Measurements from ENCODE around the gene PCDHB5.
"Not testable (repeated sequence)": the region's sequence is repeated elsewhere in the genome, so short reads cannot be mapped to it uniquely, and the experiment has no call there.

Gene PCDHB5

GRCh38 chr5:141155540-141156374 lies 20.8 kb downstream of the PCDHB5 start:
- Histone ChIP-seq H3K36me3 (ENCODE audit: control insufficient read depth, low read depth, low read length) (no peaks in the 10 kb centered on the region), H3K9me3 (ENCODE audit: control insufficient read depth, low read depth, low read length) (no peaks in the 10 kb centered on the region), H3K27me3 (ENCODE audit: control insufficient read depth, insufficient read depth, low read length) (no peaks in the 10 kb centered on the region), H3K27ac (ENCODE audit: low read length) (no peak overlapping the region), H3K9ac (ENCODE audit: low read length) (no peak overlapping the region), H3K4me1 (ENCODE audit: control insufficient read depth, low read depth, low read length) (no peaks in the 10 kb centered on the region), H3K4me3 (ENCODE audit: low read length) (no peak overlapping the region)

GRCh38 chr5:141157356-141157755 lies 22.4 kb downstream of the PCDHB5 start:
- not testable (repeated sequence) for H3K9me3 ChIP-seq (ENCODE audit: control insufficient read depth, low read depth, low read length); H3K4me1 ChIP-seq (ENCODE audit: control insufficient read depth, low read depth, low read length); H3K9ac ChIP-seq (ENCODE audit: low read length); H3K27me3 ChIP-seq (ENCODE audit: control insufficient read depth, insufficient read depth, low read length); H3K27ac ChIP-seq (ENCODE audit: low read length); H3K36me3 ChIP-seq (ENCODE audit: control insufficient read depth, low read depth, low read length); H3K4me3 ChIP-seq (ENCODE audit: low read length)

- H3K27ac ChIP-seq (ENCODE audit: low read length); H3K9ac ChIP-seq (ENCODE audit: low read length); H3K27me3 ChIP-seq (ENCODE audit: control insufficient read depth, insufficient read depth, low read length); H3K4me3 ChIP-seq (ENCODE audit: low read length); H3K4me1 ChIP-seq (ENCODE audit: control insufficient read depth, low read depth, low read length); H3K36me3 ChIP-seq (ENCODE audit: control insufficient read depth, low read depth, low read length); H3K9me3 ChIP-seq (ENCODE audit: control insufficient read depth, low read depth, low read length): not testable (repeated sequence)
Measured at GRCh38 chr5:141157901-141158300, 22.9 kb downstream of the PCDHB5 start.

- H3K4me3 ChIP-seq (ENCODE audit: low read length) = no peak within 1 kb of the TSS
- H3K27me3 ChIP-seq (ENCODE audit: control insufficient read depth, insufficient read depth, low read length) = no peaks in the 10 kb centered on the region
Measured at GRCh38 chr5:141172381-141173204, 37.6 kb downstream of the PCDHB5 start, which contains the start of gene PCDHB7. TSS of gene PCDHB7 (plus strand) at chr5:141172644. CDS start at chr5:141172836, 192 bp downstream.

DNA sequence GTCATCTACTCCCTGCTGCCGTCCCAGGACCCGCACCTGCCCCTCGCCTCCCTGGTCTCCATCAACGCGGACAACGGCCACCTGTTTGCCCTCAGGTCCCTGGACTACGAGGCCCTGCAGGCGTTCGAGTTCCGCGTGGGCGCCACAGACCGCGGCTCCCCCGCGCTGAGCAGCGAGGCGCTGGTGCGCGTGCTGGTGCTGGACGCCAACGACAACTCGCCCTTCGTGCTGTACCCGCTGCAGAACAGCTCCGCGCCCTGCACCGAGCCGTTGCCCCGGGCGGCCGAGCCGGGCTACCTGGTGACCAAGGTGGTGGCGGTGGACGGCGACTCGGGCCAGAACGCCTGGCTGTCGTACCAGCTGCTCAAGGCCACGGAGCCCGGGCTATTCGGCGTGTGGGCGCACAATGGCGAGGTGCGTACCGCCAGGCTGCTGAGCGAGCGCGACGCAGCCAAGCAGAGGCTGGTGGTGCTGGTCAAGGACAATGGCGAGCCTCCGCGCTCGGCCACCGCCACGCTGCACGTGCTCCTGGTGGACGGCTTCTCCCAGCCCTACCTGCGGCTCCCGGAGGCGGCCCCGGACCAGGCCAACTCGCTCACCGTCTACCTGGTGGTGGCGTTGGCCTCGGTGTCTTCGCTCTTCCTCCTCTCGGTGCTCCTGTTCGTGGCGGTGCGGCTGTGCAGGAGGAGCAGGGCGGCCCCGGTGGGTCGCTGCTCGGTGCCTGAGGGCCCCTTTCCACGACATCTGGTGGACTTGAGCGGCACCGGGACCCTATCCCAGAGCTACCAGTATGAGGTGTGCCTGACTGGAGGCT lies 39.5 kb downstream of the PCDHB5 start:
- H3K27ac ChIP-seq (ENCODE audit: low read length); H3K9ac ChIP-seq (ENCODE audit: low read length); H3K4me1 ChIP-seq (ENCODE audit: control insufficient read depth, low read depth, low read length); H3K27me3 ChIP-seq (ENCODE audit: control insufficient read depth, insufficient read depth, low read length); H3K36me3 ChIP-seq (ENCODE audit: control insufficient read depth, low read depth, low read length); H3K4me3 ChIP-seq (ENCODE audit: low read length): not testable (repeated sequence)
- H3K9me3 ChIP-seq (ENCODE audit: control insufficient read depth, low read depth, low read length) = peaks cover 15% of the 10 kb centered on the region

More at GRCh38 chr5:141172381-141173204, 37.6 kb downstream of the PCDHB5 start, which contains the start of gene PCDHB7:
- Histone ChIP-seq H3K9me3 (ENCODE audit: control insufficient read depth, low read depth, low read length) (peaks cover 12% of the 10 kb centered on the region), H3K36me3 (ENCODE audit: control insufficient read depth, low read depth, low read length) (no peaks in the 10 kb centered on the region), H3K4me1 (ENCODE audit: control insufficient read depth, low read depth, low read length) (no peaks in the 10 kb centered on the region), H3K9ac (ENCODE audit: low read length) (no peak within 1 kb of the TSS), H3K27ac (ENCODE audit: low read length) (no peak within 1 kb of the TSS)

DNA sequence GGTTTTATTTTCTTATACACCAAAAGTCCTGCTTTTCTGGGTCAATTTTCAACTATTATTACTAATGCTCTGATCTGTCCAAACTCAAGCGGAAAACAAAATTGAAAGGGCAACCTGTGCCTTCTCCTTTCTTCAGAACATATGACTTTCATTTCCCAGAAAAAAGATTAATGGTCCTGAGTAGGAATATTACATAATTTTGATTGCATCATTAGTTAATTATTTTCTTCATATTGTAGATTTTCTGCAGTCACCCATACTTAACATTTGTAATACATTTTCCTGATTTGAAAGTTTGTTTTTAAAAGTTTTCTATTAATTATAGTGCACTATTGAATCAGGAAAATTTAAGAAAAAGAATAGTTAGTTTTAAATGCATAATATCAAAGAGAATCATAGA lies 40.9 kb downstream of the PCDHB5 start:
- Histone ChIP-seq H3K4me1 (ENCODE audit: control insufficient read depth, low read depth, low read length) (no peaks in the 10 kb centered on the region), H3K4me3 (ENCODE audit: low read length) (no peak overlapping the region), H3K27me3 (ENCODE audit: control insufficient read depth, insufficient read depth, low read length) (no peaks in the 10 kb centered on the region), H3K9me3 (ENCODE audit: control insufficient read depth, low read depth, low read length) (peaks cover 15% of the 10 kb centered on the region), H3K9ac (ENCODE audit: low read length) (no peak overlapping the region), H3K27ac (ENCODE audit: low read length) (no peak overlapping the region), H3K36me3 (ENCODE audit: control insufficient read depth, low read depth, low read length) (no peaks in the 10 kb centered on the region)

DNA sequence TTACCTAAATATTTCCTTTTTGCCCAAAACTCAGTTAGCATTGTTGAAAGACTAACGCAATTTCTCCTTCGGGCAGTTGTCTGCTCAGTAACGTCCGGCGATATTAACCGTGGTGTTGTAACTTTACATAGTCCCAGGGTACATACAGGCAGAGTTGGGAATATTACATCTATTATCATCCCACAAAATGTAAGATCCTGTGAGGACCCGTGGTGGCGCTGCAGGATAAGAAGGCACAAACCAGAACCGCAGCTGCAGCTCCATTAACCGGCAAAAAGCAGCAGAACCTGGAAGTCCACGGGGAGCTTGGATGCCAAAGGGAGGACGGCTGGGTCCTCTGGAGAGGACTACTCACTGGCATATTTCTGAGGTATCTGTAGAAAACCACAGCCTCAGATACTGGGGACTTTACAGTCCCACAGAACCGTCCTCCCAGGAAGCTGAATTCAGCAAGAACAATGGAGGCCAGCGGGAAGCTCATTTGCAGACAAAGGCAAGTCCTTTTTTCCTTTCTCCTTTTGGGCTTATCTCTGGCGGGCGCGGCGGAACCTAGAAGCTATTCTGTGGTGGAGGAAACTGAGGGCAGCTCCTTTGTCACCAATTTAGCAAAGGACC lies 42.7 kb downstream of the PCDHB5 start, which contains the start of gene PCDHB8:
PCDHB8 (plus strand) TSS at position 214 of the 615 bp plus-strand sequence; CDS start at position 459, 245 bp downstream.
- H3K9me3 ChIP-seq (ENCODE audit: control insufficient read depth, low read depth, low read length) = peaks cover 15% of the 10 kb centered on the region
- not testable (repeated sequence) for H3K4me1 ChIP-seq (ENCODE audit: control insufficient read depth, low read depth, low read length); H3K9ac ChIP-seq (ENCODE audit: low read length); H3K36me3 ChIP-seq (ENCODE audit: control insufficient read depth, low read depth, low read length); H3K4me3 ChIP-seq (ENCODE audit: low read length); H3K27ac ChIP-seq (ENCODE audit: low read length); H3K27me3 ChIP-seq (ENCODE audit: control insufficient read depth, insufficient read depth, low read length)

DNA sequence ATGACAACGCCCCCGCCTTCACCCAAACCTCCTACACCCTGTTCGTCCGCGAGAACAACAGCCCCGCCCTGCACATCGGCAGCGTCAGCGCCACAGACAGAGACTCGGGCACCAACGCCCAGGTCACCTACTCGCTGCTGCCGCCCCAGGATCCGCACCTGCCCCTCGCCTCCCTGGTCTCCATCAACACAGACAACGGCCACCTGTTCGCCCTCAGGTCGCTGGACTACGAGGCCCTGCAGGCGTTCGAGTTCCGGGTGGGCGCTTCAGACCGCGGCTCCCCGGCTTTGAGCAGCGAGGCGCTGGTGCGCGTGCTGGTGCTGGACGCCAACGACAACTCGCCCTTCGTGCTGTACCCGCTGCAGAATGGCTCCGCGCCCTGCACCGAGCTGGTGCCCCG lies 44.4 kb downstream of the PCDHB5 start:
- not testable (repeated sequence) for H3K27ac ChIP-seq (ENCODE audit: low read length); H3K4me3 ChIP-seq (ENCODE audit: low read length); H3K27me3 ChIP-seq (ENCODE audit: control insufficient read depth, insufficient read depth, low read length)

GRCh38 chr5:141179876-141180275 lies 44.9 kb downstream of the PCDHB5 start:
- H3K4me1 ChIP-seq (ENCODE audit: control insufficient read depth, low read depth, low read length); H3K9ac ChIP-seq (ENCODE audit: low read length); H3K27me3 ChIP-seq (ENCODE audit: control insufficient read depth, insufficient read depth, low read length); H3K36me3 ChIP-seq (ENCODE audit: control insufficient read depth, low read depth, low read length); H3K4me3 ChIP-seq (ENCODE audit: low read length); H3K27ac ChIP-seq (ENCODE audit: low read length): not testable (repeated sequence)
- H3K9me3 ChIP-seq (ENCODE audit: control insufficient read depth, low read depth, low read length) = peaks cover 15% of the 10 kb centered on the region

More for the DNA sequence above, 44.4 kb downstream of the PCDHB5 start:
- peaks cover 15% of the 10 kb centered on the region for H3K9me3 ChIP-seq (ENCODE audit: control insufficient read depth, low read depth, low read length)
- H3K4me1 ChIP-seq (ENCODE audit: control insufficient read depth, low read depth, low read length); H3K9ac ChIP-seq (ENCODE audit: low read length); H3K36me3 ChIP-seq (ENCODE audit: control insufficient read depth, low read depth, low read length): not testable (repeated sequence)

DNA sequence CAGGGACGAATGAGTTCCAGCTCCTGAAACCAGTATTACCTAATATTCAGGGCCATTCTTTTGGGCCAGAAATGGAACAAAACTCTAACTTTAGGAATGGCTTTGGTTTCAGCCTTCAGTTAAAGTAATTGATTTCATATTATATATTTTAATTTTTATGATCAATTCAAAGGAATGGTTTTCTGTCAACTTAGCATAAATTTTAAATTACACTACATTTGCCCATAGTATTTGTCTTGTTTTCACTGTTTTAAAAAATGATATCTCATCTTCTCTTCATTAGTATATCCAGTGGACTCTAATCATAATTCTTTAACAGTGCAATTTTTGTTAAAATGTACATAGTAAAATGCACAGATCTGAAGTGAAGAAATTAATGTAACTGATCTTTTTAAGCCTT lies 45.3 kb downstream of the PCDHB5 start:
- Histone ChIP-seq H3K27me3 (ENCODE audit: control insufficient read depth, insufficient read depth, low read length) (no peaks in the 10 kb centered on the region), H3K4me1 (ENCODE audit: control insufficient read depth, low read depth, low read length) (no peaks in the 10 kb centered on the region)

GRCh38 chr5:141182248-141182647 lies 47.2 kb downstream of the PCDHB5 start, which contains the start of gene PCDHB16:
TSS of gene PCDHB16 (plus strand) at chr5:141182387. CDS start at chr5:141182560, 173 bp downstream.
- Histone ChIP-seq H3K4me3 (ENCODE audit: low read length) (peak within 1 kb of the TSS; percentile 49), H3K27me3 (ENCODE audit: control insufficient read depth, insufficient read depth, low read length) (no peaks in the 10 kb centered on the region), H3K36me3 (ENCODE audit: control insufficient read depth, low read depth, low read length) (no peaks in the 10 kb centered on the region), H3K4me1 (ENCODE audit: control insufficient read depth, low read depth, low read length) (no peaks in the 10 kb centered on the region), H3K9ac (ENCODE audit: low read length) (peak within 1 kb of the TSS; percentile 35), H3K9me3 (ENCODE audit: control insufficient read depth, low read depth, low read length) (peaks cover 5% of the 10 kb centered on the region), H3K27ac (ENCODE audit: low read length) (no peak within 1 kb of the TSS)

More for the DNA sequence above, 45.3 kb downstream of the PCDHB5 start:
- H3K9ac ChIP-seq (ENCODE audit: low read length) = no peak overlapping the region
- no peak overlapping the region for H3K4me3 ChIP-seq (ENCODE audit: low read length)
- H3K36me3 ChIP-seq (ENCODE audit: control insufficient read depth, low read depth, low read length) = no peaks in the 10 kb centered on the region
- peaks cover 15% of the 10 kb centered on the region for H3K9me3 ChIP-seq (ENCODE audit: control insufficient read depth, low read depth, low read length)
- no peak overlapping the region for H3K27ac ChIP-seq (ENCODE audit: low read length)
